ENCODE data around the gene KLK1. TPM values are rescaled to one million over a fixed set of nuclear protein-coding genes. Genes with fewer than 3 reads are reported as not detected.
A peak's percentile ranks its signal among the peaks of the same experiment; 100 is the strongest.

The KLK1 gene
- total RNA-seq, 1 donor from 2014 or later = not detected

GRCh38 chr19:50794074-50794875 lies 29.3 kb downstream of the KLK1 start:
- H3K9me3 Mint-ChIP-seq (ENCODE audit: low read depth) = peaks cover 4% of the 10 kb centered on the region
- H3K27me3 Mint-ChIP-seq = peaks cover 4% of the 10 kb centered on the region
- H3K36me3 Mint-ChIP-seq (ENCODE audit: insufficient read depth) = no peaks in the 10 kb centered on the region
- H3K4me3 Mint-ChIP-seq (ENCODE audit: low read depth) = no peak overlapping the region
- H3K4me1 Mint-ChIP-seq (ENCODE audit: low read depth) = peaks cover 4% of the 10 kb centered on the region
- TF ChIP-seq, protein P1, sequence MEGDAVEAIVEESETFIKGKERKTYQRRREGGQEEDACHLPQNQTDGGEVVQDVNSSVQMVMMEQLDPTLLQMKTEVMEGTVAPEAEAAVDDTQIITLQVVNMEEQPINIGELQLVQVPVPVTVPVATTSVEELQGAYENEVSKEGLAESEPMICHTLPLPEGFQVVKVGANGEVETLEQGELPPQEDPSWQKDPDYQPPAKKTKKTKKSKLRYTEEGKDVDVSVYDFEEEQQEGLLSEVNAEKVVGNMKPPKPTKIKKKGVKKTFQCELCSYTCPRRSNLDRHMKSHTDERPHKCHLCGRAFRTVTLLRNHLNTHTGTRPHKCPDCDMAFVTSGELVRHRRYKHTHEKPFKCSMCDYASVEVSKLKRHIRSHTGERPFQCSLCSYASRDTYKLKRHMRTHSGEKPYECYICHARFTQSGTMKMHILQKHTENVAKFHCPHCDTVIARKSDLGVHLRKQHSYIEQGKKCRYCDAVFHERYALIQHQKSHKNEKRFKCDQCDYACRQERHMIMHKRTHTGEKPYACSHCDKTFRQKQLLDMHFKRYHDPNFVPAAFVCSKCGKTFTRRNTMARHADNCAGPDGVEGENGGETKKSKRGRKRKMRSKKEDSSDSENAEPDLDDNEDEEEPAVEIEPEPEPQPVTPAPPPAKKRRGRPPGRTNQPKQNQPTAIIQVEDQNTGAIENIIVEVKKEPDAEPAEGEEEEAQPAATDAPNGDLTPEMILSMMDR (IDR thresholded peaks at IDR 0.05; ENCODE audit: unreplicated experiment) = peak; percentile 38
- H3K27ac Mint-ChIP-seq = no peak overlapping the region
- DNase-seq (ENCODE audit: low spot score, unreplicated experiment) = no peak

DNA sequence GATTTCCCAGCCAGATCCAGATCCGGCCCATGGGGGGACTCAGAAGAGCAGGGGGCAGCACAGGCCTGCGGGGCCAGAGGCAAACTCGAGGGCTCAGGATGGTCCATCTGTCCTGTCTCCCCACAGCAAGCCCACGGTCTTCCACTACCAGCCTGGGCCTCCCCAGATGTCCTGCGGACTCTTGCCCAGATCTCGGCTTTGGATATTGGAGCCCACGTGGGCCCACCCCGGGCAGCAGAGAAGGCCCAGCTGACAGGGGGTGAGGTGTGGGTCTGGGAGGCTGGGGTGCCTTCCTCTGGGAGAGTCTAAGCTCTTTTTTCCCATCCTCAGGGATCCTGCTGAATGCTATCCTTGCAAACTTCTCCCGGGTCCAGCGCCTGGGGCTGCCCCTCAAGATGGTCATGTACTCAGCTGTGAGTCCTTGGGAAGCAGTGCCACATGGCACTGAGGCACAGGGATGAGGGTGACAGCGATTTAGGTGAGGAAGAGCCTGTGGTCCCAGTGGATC lies 30.0 kb downstream of the KLK1 start:
- Mint-ChIP-seq H3K4me3 (ENCODE audit: low read depth) (no peak overlapping the region), H3K27ac (no peak overlapping the region), H3K9me3 (ENCODE audit: low read depth) (peaks cover 4% of the 10 kb centered on the region), H3K27me3 (peaks cover 4% of the 10 kb centered on the region), H3K4me1 (ENCODE audit: low read depth) (peaks cover 4% of the 10 kb centered on the region), H3K36me3 (ENCODE audit: insufficient read depth) (no peaks in the 10 kb centered on the region)
- DNase-seq (ENCODE audit: low spot score, unreplicated experiment) = no peak
- TF ChIP-seq, protein P1 (IDR thresholded peaks at IDR 0.05; ENCODE audit: unreplicated experiment) = no peak

DNA sequence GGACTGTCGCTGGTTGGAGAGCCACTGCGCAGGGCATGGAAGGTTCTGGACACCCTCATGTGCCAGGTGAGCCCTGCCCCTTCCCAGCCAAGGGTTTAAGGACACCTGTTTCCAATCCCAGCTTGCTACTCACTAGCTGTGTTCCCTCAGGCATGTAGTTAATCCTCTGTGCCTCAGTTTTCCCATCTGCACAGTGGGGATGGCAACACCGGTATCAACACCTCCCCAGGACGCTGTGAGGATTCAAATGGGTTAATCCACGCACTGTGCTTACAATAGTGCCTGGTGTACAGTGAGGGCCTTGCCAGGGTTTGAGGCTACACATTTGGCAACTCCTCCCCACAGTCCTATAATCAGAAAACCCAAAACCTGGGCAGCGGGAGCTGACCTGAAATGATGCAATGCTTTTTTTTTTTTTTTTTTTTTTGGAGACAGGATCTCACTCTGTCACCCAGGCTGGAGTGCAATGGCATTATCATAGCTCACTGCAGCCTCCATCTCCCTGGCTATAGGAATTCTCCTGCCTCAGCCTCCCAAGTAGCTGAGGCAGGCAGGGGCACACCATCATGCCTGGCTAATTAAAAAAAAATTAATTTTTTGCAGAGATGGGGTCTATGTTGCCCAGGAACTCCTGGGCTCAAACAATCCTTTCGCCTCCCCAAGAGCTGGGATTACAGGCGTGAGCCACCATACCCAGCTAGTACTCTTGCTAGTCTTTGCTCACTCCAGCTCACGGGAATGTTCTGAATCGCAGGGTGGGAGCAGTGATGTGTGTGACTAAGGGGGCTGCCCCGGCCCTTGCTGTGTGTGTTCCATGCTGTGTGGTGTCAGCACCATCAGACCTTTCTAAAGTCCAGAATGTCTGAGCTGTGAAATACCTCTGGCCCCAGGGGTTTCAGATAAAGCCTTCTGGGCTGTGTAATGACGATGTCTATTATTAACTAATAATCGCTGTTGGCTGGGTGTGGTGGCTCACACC lies 31.0 kb downstream of the KLK1 start:
- Mint-ChIP-seq H3K9me3 (ENCODE audit: low read depth) (peaks cover 4% of the 10 kb centered on the region), H3K27ac (no peak overlapping the region), H3K4me1 (ENCODE audit: low read depth) (peaks cover 4% of the 10 kb centered on the region), H3K4me3 (ENCODE audit: low read depth) (no peak overlapping the region), H3K27me3 (peaks cover 9% of the 10 kb centered on the region), H3K36me3 (ENCODE audit: insufficient read depth) (no peaks in the 10 kb centered on the region)
- no peak for DNase-seq (ENCODE audit: low spot score, unreplicated experiment)
- TF ChIP-seq, protein P1 (IDR thresholded peaks at IDR 0.05; ENCODE audit: unreplicated experiment) = no peak

DNA sequence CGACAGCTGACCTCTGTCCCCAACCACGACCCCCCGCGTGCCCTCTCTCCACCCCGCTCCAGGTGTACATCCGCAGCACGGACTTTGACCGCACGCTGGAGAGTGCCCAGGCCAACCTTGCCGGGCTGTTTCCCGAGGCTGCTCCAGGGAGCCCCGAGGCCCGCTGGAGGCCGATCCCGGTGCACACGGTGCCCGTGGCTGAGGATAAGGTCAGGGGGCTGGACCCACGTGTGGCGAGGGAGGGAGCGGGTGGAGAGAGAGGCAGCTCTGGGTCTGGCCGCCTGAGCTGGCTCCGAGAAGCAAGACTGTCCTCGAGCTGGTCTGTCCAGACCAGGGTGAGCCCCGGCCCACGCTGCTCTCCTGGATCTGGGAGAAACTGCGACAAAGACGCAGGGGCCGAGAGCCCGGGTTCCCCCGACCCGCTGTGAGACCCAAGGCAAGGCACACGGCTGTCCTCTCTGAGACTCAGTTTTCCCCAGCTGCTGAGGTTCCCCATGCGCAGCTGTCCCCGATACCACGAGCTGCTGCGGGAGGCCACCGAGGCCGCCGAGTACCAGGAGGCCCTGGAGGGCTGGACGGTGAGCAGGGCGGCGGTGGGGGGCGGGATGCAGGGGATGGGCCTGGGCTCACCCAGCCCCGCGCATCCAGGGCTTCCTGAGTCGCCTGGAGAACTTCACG lies 31.9 kb downstream of the KLK1 start:
- DNase-seq (ENCODE audit: low spot score, unreplicated experiment) = no peak
- H3K9me3 Mint-ChIP-seq (ENCODE audit: low read depth) = peaks cover 4% of the 10 kb centered on the region
- H3K27ac Mint-ChIP-seq = no peak overlapping the region
- peaks cover 9% of the 10 kb centered on the region for H3K27me3 Mint-ChIP-seq
- TF ChIP-seq, protein P1 (IDR thresholded peaks at IDR 0.05; ENCODE audit: unreplicated experiment) = no peak
- H3K4me3 Mint-ChIP-seq (ENCODE audit: low read depth) = no peak overlapping the region
- H3K36me3 Mint-ChIP-seq (ENCODE audit: insufficient read depth) = no peaks in the 10 kb centered on the region
- H3K4me1 Mint-ChIP-seq (ENCODE audit: low read depth) = peaks cover 4% of the 10 kb centered on the region

All from progenitor cell of endocrine pancreas (in vitro differentiated cells).